Endothelial cell of umbilical vein (primary cell): ENCODE measurements around the gene BIRC6. TPM values are rescaled to one million over a fixed set of nuclear protein-coding genes. Genes with fewer than 3 reads are reported as not detected.

Experiments used
- BruUV-seq: library from RNA; stranded (reverse); fragments of 400-500 nt; replicated peaks from 2 replicates; lab custom pipeline; 2021; lab: Mats Ljungman, UMichigan
- CTCF ChIA-PET: fragments of 300-600, 350-600 bp; sonication (Branson Sonifier 250); formaldehyde crosslinking; loops from one replicate; lab custom pipeline; 2021; ENCODE audit warnings: antibody characterized with exemption, inconsistent platforms; lab: Charles Lee
- POLR2A ChIA-PET: fragments of 300-600, 350-600 bp; sonication (Branson Sonifier 250); formaldehyde crosslinking; loops from one replicate; lab custom pipeline; 2021; ENCODE audit warnings: antibody characterized with exemption, inconsistent platforms; lab: Charles Lee
- DNase-seq: peaks from one replicate; pipeline ENCODE4 v3.0.0-alpha.2; 2011; ENCODE audit warnings: low read depth, low spot score
- FAIRE-seq: peaks from 2 replicates; lab custom pipeline; 2011; peaks lifted over from hg19 to GRCh38; lab: Jason Lieb, UNC
- H2AFZ ChIP-seq: 2 replicates; pipeline ENCODE4 v1.6.0; 2012; ENCODE audit warnings: low read depth, low read length, control low read depth, inconsistent platforms
- H3K27ac ChIP-seq: 2 replicates; pipeline ENCODE4 v1.5.1; 2011; ENCODE audit warnings: low read depth, mild to moderate bottlenecking, control low read depth, low read length, moderate library complexity; ENCODE audit not compliant: insufficient read depth
- H3K27me3 ChIP-seq, 2 experiments: 2 replicates each; pipeline versions ENCODE4 v1.6.0 to v1.6.1; 2011; ENCODE audit warnings: low read length in 2 of 2, mixed read lengths in 1 of 2; ENCODE audit not compliant: control insufficient read depth in 2 of 2, insufficient read depth in 2 of 2
- H3K36me3 ChIP-seq, 2 experiments: 2 replicates in 1 of 2; 3 replicates in 1 of 2; pipeline ENCODE4 v1.5.1; 2011; ENCODE audit warnings: low read length in 2 of 2, mild to moderate bottlenecking in 1 of 2, moderate library complexity in 1 of 2; ENCODE audit not compliant: control insufficient read depth in 2 of 2, insufficient read depth in 2 of 2; ENCODE audit errors: extremely low read depth in 1 of 2
- H3K4me1 ChIP-seq: 3 replicates; pipeline ENCODE4 v1.5.1; 2011; ENCODE audit warnings: mild to moderate bottlenecking, low read length; ENCODE audit not compliant: control insufficient read depth, insufficient read depth; ENCODE audit errors: extremely low read depth
- H3K4me2 ChIP-seq: 2 replicates; pipeline ENCODE4 v1.6.1; 2011; ENCODE audit warnings: low read length, control low read depth, mixed read lengths; ENCODE audit not compliant: insufficient read depth
- H3K4me3 ChIP-seq, 3 experiments: fragments of 200-600 bp in 1 of 3; sonication (generic), shearing (Covaris generic) in 1 of 3; replicated peaks in 1 of 3; 2 replicates each; pipeline ENCODE4 v1.5.1; 2011 to 2016; ENCODE audit warnings: control low read depth in 3 of 3, low read length in 3 of 3, mild to moderate bottlenecking in 2 of 3, inconsistent platforms in 1 of 3, low read depth in 1 of 3, moderate library complexity in 1 of 3; ENCODE audit not compliant: insufficient read depth in 1 of 3
- H3K79me2 ChIP-seq: 2 replicates; pipeline ENCODE4 v1.6.0; 2012; ENCODE audit warnings: low read length, inconsistent platforms; ENCODE audit not compliant: control insufficient read depth, insufficient read depth
- H3K9ac ChIP-seq: replicated peaks from 2 replicates; pipeline ENCODE3; 2011; ENCODE audit warnings: low read length, control low read depth; ENCODE audit not compliant: insufficient read depth; ENCODE audit errors: extremely low read depth
- H3K9me1 ChIP-seq: replicated peaks from 3 replicates; pipeline ENCODE4 v1.6.0; 2011; ENCODE audit warnings: mild to moderate bottlenecking, low read length; ENCODE audit not compliant: control insufficient read depth, insufficient read depth; ENCODE audit errors: extremely low read depth
- H3K9me3 ChIP-seq: replicated peaks from 2 replicates; pipeline ENCODE4 v1.5.1; 2012; ENCODE audit warnings: low read length, inconsistent platforms; ENCODE audit not compliant: control insufficient read depth, insufficient read depth
- H4K20me1 ChIP-seq: replicated peaks from 2 replicates; pipeline ENCODE3; 2011; ENCODE audit warnings: mild to moderate bottlenecking, low read length; ENCODE audit not compliant: control insufficient read depth, insufficient read depth; ENCODE audit errors: extremely low read depth
- EZH2 ChIP-seq: IDR thresholded peaks from 2 replicates; pipeline ENCODE4 v1.6.1; 2012; ENCODE audit warnings: borderline replicate concordance, low read depth, mild to moderate bottlenecking, moderate library complexity, low read length, inconsistent platforms; ENCODE audit not compliant: severe bottlenecking
- FOS ChIP-seq: IDR thresholded peaks from 2 replicates; pipeline ENCODE4 v1.6.1; 2011; ENCODE audit warnings: mild to moderate bottlenecking, low read length, moderate library complexity, borderline replicate concordance; ENCODE audit not compliant: insufficient read depth
- GATA2 ChIP-seq: IDR thresholded peaks from 2 replicates; pipeline ENCODE4 v1.7.0; 2011; ENCODE audit warnings: low read depth, mild to moderate bottlenecking, moderate library complexity, mixed read lengths, low read length; ENCODE audit not compliant: insufficient read length, insufficient read depth
- JUN ChIP-seq: IDR thresholded peaks from 2 replicates; pipeline ENCODE4 v1.6.1; 2011; ENCODE audit warnings: borderline replicate concordance, low read depth; ENCODE audit not compliant: insufficient read length, insufficient read depth
- MYC ChIP-seq: IDR thresholded peaks from one replicate; pipeline ENCODE4 v1.6.1; 2011; ENCODE audit warnings: mild to moderate bottlenecking, low read depth, low read length
- POLR2A ChIP-seq: IDR thresholded peaks from 2 replicates; pipeline ENCODE4 v1.6.1; 2012; ENCODE audit warnings: low read depth, mild to moderate bottlenecking, control low read depth, low read length
- POLR2AphosphoS5 ChIP-seq: IDR thresholded peaks from 2 replicates; pipeline ENCODE4 v1.6.1; 2012; ENCODE audit warnings: low read depth, mild to moderate bottlenecking, control low read depth, low read length, moderate library complexity; ENCODE audit not compliant: insufficient read depth
- dilution Hi-C: fragments of 300-500 bp; cut with MboI; formaldehyde crosslinking; loops from one replicate; pipeline ENCODE4 v1.15.0; 2019; ENCODE audit warnings: low sequenced_read_pairs; ENCODE audit not compliant: extremely low pct_ligation_motif_present
- intact Hi-C: fragments of 100-400 bp; cut with micrococcal nuclease; formaldehyde crosslinking; loops from one replicate; pipeline ENCODE4 v1.10.0; 2022
- polyA plus RNA-seq, 4 experiments: library from polyadenylated mRNA; depleted of rRNA in 3 of 4; stranded (reverse) in 3 of 4; unstranded in 1 of 4; fragments of >200 nt; gene quantifications; 2 replicates each; pipeline versions ENCODE4 v1.2.1 to v1.2.3, GENCODE V29; 2011 to 2012; ENCODE audit warnings: missing spikeins in 1 of 4
- total RNA-seq: library from RNA; stranded (reverse); gene quantifications from 2 replicates; pipeline ENCODE4 v1.2.3, GENCODE V29; 2021
- TF ChIP-seq, protein P1 (sequence below): IDR thresholded peaks from 2 replicates; pipeline ENCODE4 v1.6.1; 2011; ENCODE audit not compliant: insufficient read depth, insufficient read length
- TF ChIP-seq, protein P2 (sequence below), 2 donors: IDR thresholded peaks; 1 replicate in 1 of 2; 2 replicates in 1 of 2; pipeline ENCODE4 v1.5.1; 2011; ENCODE audit warnings: low read length in 2 of 2, mild to moderate bottlenecking in 2 of 2, moderate library complexity in 2 of 2, control low read depth in 1 of 2, inconsistent platforms in 1 of 2, low read depth in 1 of 2; ENCODE audit not compliant: insufficient read depth in 1 of 2; ENCODE audit errors: extremely low read depth in 1 of 2

Gene BIRC6
- total and polyA plus RNA-seq, 2 donors (not counting 3 experiments of a cell fraction or from before 2014, with no cell fraction given): 34.2 to 83.1 TPM

DNA sequence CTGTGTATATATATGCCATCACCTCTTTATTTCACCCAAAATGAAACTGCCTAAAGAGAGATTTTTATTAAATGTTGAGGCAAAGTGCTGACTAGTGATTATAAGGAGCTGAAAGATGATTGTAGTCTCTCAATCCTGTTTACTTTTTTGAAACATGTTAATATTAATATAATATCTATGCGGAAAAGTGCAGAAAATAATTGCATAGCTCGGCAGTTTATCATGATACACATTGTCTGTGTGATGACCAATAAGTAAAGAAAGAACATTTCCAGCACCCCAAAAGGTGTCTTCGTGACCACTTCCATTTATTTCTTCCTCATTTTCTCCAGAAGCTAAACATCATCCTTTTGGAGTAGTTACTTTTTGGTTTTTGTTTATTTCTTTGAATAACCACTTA is 99.0 kb downstream of the BIRC6 start:
- H4K20me1 ChIP-seq: no peaks in the 10 kb centered on the region
- no peak overlapping the region for H3K4me2 ChIP-seq
- no peak overlapping the region for H3K9ac ChIP-seq
- BruUV-seq: no TSS peak
- no peaks in the 10 kb centered on the region for H3K9me3 ChIP-seq
- ChIA-PET POLR2A (no interaction called here), CTCF (no interaction called here)
- no peaks in the 10 kb centered on the region for H3K36me3 ChIP-seq
- DNase-seq: no peak
- intact Hi-C loops (no loop called here), dilution Hi-C loops (no loop called here)
- no peak for FAIRE-seq
- no peak overlapping the region for H2AFZ ChIP-seq
- H3K4me1 ChIP-seq: peaks cover 6% of the 10 kb centered on the region
- peaks cover 12% of the 10 kb centered on the region for H3K79me2 ChIP-seq
- H3K27ac ChIP-seq: no peak overlapping the region
- no peaks in the 10 kb centered on the region for H3K9me1 ChIP-seq
- TF ChIP-seq, protein P1, sequence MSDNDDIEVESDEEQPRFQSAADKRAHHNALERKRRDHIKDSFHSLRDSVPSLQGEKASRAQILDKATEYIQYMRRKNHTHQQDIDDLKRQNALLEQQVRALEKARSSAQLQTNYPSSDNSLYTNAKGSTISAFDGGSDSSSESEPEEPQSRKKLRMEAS: no peak
- TF ChIP-seq JUN (no peak), EZH2 (no peak), FOS (no peak), POLR2AphosphoS5 (no peak), MYC (no peak), POLR2A (no peak), GATA2 (no peak)
- TF ChIP-seq, protein P2, sequence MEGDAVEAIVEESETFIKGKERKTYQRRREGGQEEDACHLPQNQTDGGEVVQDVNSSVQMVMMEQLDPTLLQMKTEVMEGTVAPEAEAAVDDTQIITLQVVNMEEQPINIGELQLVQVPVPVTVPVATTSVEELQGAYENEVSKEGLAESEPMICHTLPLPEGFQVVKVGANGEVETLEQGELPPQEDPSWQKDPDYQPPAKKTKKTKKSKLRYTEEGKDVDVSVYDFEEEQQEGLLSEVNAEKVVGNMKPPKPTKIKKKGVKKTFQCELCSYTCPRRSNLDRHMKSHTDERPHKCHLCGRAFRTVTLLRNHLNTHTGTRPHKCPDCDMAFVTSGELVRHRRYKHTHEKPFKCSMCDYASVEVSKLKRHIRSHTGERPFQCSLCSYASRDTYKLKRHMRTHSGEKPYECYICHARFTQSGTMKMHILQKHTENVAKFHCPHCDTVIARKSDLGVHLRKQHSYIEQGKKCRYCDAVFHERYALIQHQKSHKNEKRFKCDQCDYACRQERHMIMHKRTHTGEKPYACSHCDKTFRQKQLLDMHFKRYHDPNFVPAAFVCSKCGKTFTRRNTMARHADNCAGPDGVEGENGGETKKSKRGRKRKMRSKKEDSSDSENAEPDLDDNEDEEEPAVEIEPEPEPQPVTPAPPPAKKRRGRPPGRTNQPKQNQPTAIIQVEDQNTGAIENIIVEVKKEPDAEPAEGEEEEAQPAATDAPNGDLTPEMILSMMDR (IDR thresholded peaks at IDR 0.05; ENCODE audit: extremely low read depth in 1 of 2, insufficient read depth in 1 of 2, low read depth in 1 of 2, low read length in 2 of 2): no peak
- no peak overlapping the region for H3K4me3 ChIP-seq
- no peaks in the 10 kb centered on the region for H3K27me3 ChIP-seq
